NCI-H2107 treated with DMSO at 0.1 percent for 48 hours (cell line): ENCODE results near the gene STAG3.
A peak's percentile ranks its signal among the peaks of the same experiment; 100 is the strongest.
"Not testable (repeated sequence)": the region's sequence is repeated elsewhere in the genome, so short reads cannot be mapped to it uniquely, and the experiment has no call there.

Source experiments
- DNase-seq: peaks from one replicate; lab custom pipeline; 2025; ENCODE audit not compliant: unreplicated experiment; lab: John Stamatoyannopoulos, UW

STAG3 gene, protein sequence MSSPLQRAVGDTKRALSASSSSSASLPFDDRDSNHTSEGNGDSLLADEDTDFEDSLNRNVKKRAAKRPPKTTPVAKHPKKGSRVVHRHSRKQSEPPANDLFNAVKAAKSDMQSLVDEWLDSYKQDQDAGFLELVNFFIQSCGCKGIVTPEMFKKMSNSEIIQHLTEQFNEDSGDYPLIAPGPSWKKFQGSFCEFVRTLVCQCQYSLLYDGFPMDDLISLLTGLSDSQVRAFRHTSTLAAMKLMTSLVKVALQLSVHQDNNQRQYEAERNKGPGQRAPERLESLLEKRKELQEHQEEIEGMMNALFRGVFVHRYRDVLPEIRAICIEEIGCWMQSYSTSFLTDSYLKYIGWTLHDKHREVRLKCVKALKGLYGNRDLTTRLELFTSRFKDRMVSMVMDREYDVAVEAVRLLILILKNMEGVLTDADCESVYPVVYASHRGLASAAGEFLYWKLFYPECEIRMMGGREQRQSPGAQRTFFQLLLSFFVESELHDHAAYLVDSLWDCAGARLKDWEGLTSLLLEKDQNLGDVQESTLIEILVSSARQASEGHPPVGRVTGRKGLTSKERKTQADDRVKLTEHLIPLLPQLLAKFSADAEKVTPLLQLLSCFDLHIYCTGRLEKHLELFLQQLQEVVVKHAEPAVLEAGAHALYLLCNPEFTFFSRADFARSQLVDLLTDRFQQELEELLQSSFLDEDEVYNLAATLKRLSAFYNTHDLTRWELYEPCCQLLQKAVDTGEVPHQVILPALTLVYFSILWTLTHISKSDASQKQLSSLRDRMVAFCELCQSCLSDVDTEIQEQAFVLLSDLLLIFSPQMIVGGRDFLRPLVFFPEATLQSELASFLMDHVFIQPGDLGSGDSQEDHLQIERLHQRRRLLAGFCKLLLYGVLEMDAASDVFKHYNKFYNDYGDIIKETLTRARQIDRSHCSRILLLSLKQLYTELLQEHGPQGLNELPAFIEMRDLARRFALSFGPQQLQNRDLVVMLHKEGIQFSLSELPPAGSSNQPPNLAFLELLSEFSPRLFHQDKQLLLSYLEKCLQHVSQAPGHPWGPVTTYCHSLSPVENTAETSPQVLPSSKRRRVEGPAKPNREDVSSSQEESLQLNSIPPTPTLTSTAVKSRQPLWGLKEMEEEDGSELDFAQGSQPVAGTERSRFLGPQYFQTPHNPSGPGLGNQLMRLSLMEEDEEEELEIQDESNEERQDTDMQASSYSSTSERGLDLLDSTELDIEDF

GRCh38 chr7:100177045-100178001 is at the start of gene STAG3, which contains the start of gene GPC2:
Gene STAG3, plus strand, starts transcription at chr7:100177918. Its CDS starts 2,639 bp downstream, at chr7:100180557.
Gene GPC2, minus strand, starts transcription at chr7:100177381. Its CDS starts 182 bp downstream, at chr7:100177199.
- DNase-seq = peak; percentile 96

DNA sequence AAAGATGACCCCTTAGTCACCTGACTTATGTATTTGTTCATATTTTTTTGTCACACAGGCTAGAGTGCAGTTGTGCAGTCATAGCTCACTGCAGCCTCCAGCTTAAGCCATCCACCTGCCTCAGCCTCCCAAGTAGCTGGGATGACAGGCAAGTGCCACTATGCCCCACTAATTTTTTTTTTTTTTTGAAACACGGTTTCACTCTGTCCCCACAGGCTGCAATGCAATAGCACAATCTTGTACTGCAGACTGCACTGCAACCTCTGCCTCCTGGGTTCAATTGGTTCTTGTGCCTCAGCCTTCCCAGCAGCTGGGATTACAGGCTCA is 49.1 kb upstream of the STAG3 start:
- DNase-seq = no peak

GRCh38 chr7:100130220-100130607 is 47.5 kb upstream of the STAG3 start:
- not testable (repeated sequence) for DNase-seq

- DNase-seq = peak; percentile 66
These were observed 46.9 kb upstream of the STAG3 start for GRCh38 chr7:100130608-100131453.

DNA sequence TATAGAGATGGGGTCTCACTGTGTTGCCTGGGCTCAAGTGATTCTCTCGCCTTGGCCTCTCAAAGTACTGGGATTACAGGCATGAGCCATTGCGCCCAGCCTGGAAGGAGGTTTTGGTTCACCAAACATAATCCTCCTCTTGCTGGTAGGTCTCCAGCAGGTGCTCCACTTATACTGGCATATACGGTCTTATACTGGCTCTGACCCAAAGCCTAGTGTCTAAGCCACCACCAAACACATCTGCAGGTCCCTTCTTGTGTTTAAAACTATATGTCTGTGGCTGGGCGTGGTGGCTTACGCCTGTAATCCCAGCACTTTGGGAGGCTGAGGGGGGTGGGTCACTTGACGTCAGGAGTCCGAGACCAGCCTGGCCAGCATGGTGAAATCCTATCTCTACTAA is 45.6 kb upstream of the STAG3 start:
- DNase-seq = no peak

DNA sequence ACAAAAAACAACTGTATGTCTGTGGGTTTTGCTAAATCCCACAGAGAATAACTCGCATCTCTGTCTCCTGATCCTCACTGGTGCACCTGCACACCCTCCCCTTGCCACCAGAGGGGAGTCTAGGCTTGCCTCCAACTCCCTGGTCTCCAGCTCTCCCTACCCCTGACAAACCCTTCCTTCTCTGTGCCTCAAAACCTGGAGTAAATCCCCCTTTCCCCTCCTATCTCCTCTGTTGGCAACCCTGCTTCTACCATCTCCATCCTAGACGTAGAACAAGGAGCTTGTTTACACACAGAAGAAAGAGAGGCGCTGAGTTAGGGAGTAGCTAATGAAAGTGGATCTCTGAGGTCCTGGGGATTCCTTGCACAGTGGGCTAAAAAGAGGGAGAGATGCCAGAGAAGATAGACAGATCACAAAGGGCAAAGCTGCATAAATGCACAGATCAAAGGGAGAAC is 45.0 kb upstream of the STAG3 start:
- DNase-seq = peak; percentile 77

DNA sequence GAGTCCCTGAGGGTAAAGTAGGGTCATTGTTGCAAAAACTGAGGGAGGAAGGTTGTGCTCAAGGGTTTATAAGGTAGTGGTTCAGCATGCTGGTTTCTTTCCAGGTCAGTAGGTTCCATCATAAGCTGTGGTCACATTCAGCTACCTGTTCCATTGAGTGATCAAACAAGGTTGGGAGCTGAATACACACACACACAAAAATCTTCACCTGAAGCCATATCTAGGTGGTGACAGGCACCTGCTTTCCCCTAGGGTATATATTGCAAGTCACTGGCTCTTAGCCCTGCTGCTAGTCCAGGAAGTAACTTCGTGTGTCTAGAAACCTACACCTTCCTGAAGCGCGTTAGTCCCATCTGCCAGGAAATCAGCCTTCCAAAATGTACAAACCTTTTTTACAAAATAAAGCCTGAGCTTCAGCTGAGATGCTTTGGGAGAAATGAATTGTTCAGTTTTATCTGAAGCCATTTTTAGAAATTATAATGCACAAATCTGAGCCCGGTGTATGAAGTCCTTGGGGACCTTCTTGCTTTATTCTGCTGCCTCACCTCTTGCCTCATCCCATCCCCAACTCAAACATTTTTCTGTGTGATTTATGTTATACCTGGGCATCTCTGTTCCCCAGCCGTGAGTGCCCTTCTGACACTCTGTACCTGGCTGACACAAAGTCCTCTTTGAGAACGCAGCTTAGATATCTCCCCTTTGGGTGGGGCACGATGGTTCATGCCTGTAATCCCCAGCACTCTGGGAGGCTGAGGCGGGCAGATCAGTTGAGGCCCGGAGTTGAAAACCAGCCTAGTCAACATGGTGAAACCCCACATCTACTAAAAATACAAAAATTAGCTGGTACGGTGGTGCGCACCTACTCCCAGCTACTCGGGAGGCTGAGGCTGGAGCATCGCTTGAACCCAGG is 39.6 kb upstream of the STAG3 start:
- DNase-seq = peak; percentile 65

DNA sequence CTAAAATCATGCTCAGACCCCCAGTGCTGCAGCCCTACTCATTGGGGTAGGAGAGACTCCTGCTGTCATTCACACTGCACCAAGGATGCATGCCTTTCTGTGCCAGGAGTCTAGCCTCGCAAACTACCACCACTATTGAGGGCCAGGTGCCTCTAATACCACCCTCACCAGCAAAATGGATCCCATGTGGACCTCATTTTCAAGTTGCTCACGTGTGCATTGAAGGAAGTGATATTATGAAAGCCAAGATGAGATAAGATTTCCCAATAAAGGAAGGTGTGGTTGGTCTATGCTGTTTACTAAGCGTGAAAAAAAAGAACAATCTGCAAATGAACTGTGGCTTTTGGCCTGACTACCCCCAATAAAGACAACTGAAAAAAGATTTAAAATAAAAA is 36.2 kb upstream of the STAG3 start:
- DNase-seq = no peak

- no peak for DNase-seq
These were observed 35.3 kb upstream of the STAG3 start for GRCh38 chr7:100142461-100142860.

- DNase-seq = not testable (repeated sequence)
These were observed 31.4 kb upstream of the STAG3 start for GRCh38 chr7:100146350-100146749.

DNA sequence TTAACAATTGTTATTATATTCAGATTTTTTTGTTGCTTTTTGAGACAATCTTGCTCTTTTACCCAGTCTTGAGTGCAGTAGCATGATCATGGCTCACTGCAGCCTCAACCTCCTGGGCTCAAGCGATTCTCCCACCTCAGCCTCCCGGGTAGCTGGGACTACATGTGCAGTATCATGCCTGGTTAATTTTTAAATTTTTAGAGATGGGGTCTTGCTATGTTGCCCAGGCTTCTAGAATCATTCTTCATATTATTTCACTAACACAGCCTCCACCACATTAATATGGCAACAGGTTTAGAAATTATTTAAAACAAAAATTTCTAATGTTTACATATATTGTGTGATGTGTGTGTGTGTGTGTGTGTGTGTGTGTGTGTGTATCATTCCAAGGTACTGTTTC is 30.4 kb upstream of the STAG3 start:
- no peak for DNase-seq

- DNase-seq = no peak
These were observed 29.5 kb upstream of the STAG3 start for GRCh38 chr7:100148225-100148558.

DNA sequence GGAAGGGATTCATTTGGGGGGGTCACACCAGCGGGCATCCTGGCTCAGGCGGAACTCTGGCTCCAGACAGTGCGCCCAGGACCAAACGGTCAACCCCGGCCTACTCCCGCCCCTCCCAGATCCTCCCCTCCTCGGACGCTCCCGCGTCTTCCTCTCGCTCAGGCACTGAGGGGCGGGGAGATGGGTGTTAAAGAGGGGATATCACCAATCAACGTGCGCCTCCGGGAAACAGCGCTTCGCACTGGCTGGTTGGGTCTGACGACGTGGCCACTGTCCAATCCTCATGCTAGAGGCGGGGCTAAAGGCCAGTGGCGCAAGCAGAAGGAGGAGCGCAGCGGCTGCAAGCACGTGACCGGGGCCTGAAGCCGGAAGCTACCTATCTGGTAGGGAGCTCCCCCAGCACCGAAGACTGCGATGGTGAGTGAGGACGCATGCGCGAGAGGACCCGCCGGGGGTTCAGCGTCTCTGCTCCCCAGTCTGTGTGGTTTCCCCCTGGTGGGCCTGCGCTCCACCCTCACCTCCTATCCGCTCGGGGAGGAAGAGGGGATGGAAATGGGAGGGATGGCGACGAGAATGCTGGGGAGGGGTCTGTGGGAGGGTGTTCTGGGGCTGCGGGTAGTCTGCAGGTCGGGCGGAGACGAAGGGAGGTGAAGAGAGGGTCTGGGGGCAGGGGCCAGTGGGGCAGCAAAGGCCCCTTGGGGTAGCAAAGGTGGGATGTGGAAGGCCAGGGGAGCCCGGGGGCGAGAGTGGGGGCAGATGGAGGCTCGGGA is 29.0 kb upstream of the STAG3 start, which contains the start of gene LAMTOR4:
Gene LAMTOR4 (plus strand): TSS at position 360 of the 770 bp plus-strand sequence. CDS start 55 bp downstream, at position 415.
- peak; percentile 98 for DNase-seq

GRCh38 chr7:100152404-100152803 is 25.3 kb upstream of the STAG3 start:
- DNase-seq = no peak

DNA sequence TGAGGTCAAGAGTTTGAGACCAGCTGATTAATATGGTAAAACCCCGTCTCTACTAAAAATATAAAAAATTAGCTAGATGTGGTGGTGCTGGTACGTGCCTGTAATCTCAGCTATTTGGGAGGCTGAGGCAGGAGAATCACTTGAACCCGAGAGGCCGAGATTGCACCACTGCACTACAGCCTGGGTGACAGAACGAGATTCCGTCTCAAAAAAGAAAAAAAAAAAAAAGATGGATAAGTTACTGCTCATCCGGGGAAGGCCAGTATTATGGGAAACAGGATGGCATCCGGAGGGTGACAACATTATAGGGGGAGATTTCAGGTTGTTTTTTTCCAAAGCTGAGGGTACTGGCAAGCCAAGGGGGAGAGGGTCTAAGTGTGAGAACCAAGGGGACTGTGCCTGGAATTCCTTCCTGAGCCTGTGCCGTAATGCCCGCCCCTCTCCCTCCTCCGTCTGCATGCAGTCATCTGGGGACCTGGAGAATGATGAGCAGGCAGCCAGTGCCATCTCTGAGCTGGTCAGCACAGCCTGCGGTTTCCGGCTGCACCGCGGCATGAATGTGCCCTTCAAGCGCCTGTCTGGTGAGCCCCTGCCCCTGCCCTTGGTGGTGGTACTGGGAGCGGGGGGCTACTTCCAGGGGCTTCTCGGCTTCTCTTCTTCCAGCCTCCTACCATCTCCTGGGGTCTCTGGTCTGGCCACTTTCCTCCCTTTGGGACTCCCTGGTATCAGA is 24.6 kb upstream of the STAG3 start:
- DNase-seq = no peak

- no peak for DNase-seq
These were observed 23.8 kb upstream of the STAG3 start for GRCh38 chr7:100153708-100154535.
